ENCODE data around the gene GLT6D1.

GLT6D1 gene

GRCh38 chr9:135608294-135608998 is 30.9 kb downstream of the GLT6D1 start:
- DNase-seq (ENCODE audit: low read depth in 2 of 2), result no peak

- no peak for DNase-seq (ENCODE audit: low read depth in 2 of 2)
Observed at GRCh38 chr9:135607401-135608293, 31.7 kb downstream of the GLT6D1 start.

GRCh38 chr9:135606885-135607259 is 32.5 kb downstream of the GLT6D1 start:
- no peak for DNase-seq (ENCODE audit: low read depth in 2 of 2)

DNA sequence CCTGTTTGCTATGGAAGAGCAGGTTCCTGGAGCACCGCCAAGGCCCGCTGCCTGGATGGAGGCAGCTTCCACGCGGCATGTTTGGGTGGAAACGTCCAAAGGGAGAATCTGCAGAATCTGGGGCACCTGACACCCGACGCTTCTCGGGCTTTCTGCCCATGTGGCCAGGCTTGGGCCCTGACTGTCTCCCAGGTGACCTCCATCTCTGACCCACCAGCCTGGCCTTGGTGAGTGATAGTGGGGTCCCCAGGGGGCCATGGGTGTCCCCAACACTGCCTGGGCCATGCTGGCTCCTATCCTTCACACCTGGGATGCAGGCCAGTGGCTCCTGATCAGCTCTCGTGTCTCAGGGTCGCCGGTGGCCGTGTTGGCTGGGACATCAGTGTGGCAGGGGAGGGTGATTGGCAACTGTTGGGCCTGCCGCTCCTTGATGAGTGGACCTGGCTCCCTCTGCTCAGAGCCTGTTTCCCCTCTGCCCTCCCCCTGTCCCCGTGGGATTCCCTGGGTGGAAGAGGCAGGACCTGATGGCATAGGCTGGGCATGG is 34.0 kb downstream of the GLT6D1 start:
- no peak for DNase-seq (ENCODE audit: low read depth in 2 of 2)

DNA sequence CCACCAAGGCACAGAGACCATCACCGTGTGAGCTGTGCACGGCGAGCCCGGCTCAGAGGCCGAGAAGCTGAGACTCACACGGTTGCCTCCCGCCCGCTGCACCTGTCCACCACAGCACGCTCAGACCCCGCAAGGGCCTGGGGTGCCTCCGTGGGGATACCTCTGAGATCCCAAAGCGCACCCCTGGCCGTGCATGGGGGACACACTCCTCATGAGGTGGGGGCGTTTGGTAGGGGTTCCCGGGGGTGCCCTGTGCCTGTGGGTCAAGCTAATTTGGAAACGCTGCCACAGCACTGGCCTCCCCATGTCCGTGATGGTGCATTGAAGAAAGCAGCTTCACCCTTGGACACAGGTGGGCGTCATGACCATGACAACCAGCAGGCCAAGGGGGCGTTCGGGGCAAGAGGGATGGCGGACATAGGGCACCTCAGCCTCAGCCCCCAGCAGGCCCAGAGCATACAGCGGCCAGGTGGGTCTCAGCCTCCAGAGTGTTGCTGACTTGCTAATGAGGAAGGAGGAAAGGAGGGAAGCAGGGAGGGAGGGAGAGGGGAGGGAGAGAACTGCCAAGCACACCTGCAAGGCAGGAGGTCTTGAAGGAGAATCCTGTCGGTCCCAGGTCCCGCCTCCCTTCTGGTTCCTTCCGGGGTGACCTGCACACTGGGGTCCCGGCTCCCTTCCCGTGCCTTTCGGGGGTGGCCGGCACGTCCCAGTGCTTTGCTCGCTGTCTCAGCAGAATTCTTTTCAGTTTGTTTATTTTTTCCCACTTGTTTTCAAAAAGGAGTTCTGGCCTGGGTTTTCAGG is 34.7 kb downstream of the GLT6D1 start:
- no peak for DNase-seq (ENCODE audit: low read depth in 2 of 2)

- peak; percentile 13 to 24 for DNase-seq (ENCODE audit: low read depth in 2 of 2)
Observed at GRCh38 chr9:135602789-135603481, 36.4 kb downstream of the GLT6D1 start.

DNA sequence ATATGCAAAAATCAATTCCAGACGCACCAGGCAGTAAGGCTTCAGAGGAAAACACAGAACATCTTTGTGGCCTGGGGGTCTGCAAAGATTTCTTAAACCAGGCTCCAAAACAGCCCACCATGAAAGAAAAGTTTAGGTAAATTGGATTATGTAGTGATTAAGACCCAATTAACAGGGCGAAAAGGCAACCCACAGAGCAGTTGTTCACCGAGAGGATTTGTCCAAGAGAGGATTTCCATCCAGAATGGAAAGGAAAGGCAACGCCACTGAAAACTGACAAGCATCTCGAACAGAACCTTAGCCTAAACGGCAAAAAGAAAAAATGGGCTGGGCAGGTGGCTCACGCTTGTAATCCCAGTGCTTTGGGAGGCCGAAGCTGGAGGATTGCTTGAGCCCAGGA is 37.4 kb downstream of the GLT6D1 start:
- no peak for DNase-seq (ENCODE audit: low read depth in 2 of 2)

GRCh38 chr9:135600296-135600817 is 39.0 kb downstream of the GLT6D1 start:
- DNase-seq (ENCODE audit: low read depth in 2 of 2), result no peak

DNA sequence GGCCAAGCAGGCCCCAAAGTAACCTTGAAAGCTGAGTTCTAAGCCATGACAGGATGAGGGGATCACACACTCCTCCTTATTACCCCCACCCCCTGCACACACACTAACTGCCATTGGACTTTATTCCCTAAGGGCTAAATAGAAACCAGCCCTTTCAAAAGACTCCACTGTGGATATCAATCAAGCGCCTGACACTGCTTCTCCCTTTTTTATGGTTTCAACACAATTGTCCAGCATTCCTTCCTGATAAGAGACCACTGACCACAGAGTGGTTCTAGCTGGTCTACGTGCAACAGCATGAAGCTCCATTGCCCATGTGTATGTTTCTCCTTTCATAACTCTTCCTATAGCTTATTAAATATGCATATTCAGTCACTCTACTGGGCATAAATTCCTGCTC is 43.1 kb downstream of the GLT6D1 start:
- no peak for DNase-seq (ENCODE audit: low read depth in 2 of 2)

GRCh38 chr9:135592625-135593024 is 46.7 kb downstream of the GLT6D1 start:
- DNase-seq (ENCODE audit: low read depth in 2 of 2), result no peak

DNA sequence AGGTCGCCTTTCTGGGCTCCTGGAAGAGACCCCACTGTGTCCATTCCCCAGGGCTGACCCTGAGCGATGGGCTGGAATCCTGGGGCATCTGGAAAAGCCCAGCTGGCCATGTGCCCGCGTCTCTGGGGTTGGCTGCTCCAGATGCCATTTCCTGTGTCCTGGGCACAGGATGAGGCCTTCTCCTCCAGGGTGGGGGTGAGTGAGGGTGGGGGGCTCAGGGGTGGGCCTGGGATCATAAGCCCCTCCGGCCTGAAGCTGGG is 47.1 kb downstream of the GLT6D1 start:
- no peak for DNase-seq (ENCODE audit: low read depth in 2 of 2)

DNA sequence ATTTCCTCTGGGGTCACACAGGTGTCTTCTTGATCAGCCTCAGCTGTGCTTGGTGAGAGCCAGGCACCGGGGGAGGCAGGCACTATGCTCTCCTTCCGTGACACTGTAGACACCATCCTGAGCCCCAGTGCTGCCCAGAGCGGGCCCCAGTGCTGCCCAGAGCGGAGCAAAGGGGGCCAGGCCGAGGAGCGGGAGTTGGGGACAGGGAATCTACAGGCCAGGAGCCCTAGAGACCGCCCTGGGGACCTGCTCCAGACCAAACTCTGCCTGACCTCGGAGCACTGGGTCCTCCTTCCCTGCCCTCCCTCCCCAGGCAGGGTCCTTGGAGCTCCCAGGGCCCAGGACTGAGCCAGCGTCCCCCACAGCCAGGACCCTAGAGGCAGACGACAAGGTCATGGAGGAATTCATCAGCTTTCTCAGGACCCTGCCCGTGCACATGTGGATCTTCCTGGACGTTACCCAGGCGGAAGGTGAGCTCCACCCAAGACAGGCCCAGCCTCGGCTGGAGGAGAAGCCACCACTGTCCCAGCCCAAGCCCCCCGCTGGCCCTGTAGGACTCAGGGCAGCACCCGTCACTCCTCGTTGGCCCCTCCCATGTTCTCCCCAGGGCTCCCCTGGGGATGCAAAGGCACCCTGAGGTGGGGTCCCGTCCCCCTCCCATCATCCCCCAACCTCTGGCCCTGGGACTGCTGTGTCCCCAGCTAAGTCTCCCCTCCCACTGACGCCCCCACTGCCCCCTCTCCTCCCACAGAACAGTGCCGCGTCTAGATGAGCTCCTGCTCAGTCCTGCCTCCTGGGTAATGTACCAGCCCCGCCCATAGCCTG is 47.6 kb downstream of the GLT6D1 start:
- DNase-seq (ENCODE audit: low read depth in 2 of 2), result no peak

GRCh38 chr9:135590486-135591079 is 48.8 kb downstream of the GLT6D1 start:
- DNase-seq (ENCODE audit: low read depth in 2 of 2), result no peak

- DNase-seq (ENCODE audit: low read depth in 2 of 2), result no peak
Observed at GRCh38 chr9:135589596-135590485, 49.5 kb downstream of the GLT6D1 start.

DNA sequence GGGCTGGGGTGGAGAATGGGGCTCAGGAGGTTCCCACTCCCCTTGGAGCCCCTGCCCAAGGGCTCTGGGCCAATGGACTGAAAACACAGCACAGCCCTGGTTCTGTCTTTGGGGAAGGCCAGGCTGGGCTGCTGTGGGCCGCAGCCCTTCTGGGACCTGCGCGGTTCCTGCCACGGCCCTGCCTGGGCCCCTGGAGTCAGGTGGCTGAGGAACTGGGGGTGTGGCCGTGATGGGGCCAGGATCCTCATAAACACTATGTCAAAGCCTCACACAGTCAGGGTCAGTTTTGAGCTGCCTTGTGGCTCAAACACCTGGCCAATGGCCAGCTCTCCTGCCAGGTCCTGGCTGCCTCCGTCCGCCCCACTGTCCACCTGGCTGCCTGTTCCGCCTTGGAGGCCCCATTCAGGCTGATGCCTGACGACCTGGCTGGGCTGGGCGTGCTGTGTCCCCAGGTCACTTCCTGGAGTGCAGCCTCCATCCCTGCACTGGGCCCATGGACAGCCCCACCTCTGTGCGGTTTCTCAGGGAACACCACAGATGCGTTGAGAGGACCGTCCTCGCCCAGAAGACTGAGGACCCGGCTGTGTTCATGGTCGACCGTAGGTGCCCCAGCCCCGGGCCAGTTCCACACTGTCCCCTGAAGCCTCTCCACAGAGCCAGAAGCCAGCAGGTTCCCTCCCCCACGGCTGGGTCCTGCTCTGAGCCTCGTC is 50.3 kb downstream of the GLT6D1 start:
- DNase-seq (ENCODE audit: low read depth in 2 of 2), result no peak

DNA sequence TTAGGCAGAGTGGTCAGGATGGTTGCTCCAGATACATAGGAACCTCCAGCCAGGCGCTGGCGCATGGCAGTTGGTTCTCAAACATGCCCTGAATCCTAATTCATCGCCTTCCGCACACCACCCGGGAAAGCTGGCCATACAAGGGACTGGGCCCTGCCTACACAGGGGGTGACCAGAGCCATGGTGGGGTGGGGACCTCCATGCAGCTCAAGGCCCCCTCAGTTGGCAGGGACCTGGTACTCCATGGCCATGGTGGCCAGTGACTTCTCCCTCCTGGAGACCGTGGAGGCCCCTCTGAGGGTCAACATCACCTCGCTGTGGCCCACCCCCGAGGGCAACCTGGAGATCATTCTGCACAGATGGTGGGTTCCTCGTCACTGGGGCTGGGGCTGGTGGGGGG is 51.0 kb downstream of the GLT6D1 start:
- no peak for DNase-seq (ENCODE audit: low read depth in 2 of 2)

DNA sequence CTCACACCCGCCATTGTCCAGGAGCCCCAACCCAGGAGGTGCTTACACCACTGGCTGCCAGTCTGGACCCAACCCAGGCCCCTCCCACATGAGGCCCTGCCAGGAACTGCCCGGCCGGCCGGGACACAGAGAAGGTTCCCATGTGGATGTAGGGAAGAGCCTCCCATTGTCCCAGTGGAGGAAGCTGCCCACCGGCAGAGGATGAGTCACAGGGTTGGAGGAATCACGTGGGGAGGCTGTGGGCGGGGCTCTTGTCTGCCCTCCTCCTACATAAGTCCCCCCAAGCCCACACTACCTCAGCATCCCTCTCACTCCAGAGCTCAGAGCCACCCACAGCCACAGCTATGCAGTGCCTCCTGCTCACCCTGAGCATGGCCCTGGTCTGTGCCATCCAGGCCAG is 51.7 kb downstream of the GLT6D1 start:
- DNase-seq (ENCODE audit: low read depth in 2 of 2), result no peak

DNA sequence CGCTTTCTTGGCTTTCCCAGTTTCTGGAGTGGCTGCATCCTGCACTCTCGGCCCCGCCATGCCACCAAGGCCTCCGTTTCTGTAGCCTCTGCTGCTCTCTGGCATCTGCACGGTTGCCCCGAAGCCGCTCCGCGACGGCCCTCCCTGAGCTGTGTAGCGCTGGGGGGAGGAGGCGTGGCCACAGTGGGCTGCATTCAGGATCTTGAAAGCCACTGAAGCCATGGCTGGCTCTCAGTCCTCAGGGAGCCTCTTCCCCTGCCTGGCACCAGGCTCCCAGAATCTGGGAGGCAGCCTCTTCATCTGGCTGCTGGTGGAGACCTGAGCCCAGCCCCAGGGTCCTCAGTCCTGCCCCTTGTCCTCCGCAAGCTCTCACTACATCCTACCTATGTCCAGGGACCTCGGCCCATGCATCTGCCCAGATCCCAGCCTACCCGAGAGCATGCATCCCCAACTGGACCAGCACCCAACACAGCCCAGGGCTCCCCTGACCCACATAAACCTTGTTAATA is 52.7 kb downstream of the GLT6D1 start:
- DNase-seq (ENCODE audit: low read depth in 2 of 2), result no peak
